ENCODE data around the gene DNAJC10. TPM values are rescaled to one million over a fixed set of nuclear protein-coding genes. Genes with fewer than 3 reads are reported as not detected.
"Not testable (repeated sequence)": the region's sequence is repeated elsewhere in the genome, so short reads cannot be mapped to it uniquely, and the experiment has no call there.

The DNAJC10 gene
- total RNA-seq, 2 donors from 2014 or later, result 90.5 to 92.7 TPM

- intact Hi-C loops (cut with DNase I), result no loop called here
- no peak for DNase-seq
- Histone ChIP-seq H3K27me3 (no peaks in the 10 kb centered on the region), H3K4me3 (no peak overlapping the region), H3K36me3 (no peaks in the 10 kb centered on the region), H3K9me3 (no peaks in the 10 kb centered on the region), H3K9ac (ENCODE audit: low read depth in 2 of 2, low read length in 2 of 2) (no peak overlapping the region), H3K27ac (no peak overlapping the region), H3K4me1 (no peaks in the 10 kb centered on the region)
- TF ChIP-seq CTCF (IDR thresholded peaks at IDR 0.05), result no peak
Measured at GRCh38 chr2:182672466-182673165, 43.4 kb upstream of the DNAJC10 start.

- H3K4me3 ChIP-seq, result no peak overlapping the region
- H3K27ac ChIP-seq, result no peak overlapping the region
- H3K4me1 ChIP-seq, result no peaks in the 10 kb centered on the region
- DNase-seq, result no peak
- H3K9ac ChIP-seq (ENCODE audit: low read depth in 2 of 2, low read length in 2 of 2), result no peak overlapping the region
- no peaks in the 10 kb centered on the region for H3K9me3 ChIP-seq
- intact Hi-C loops (cut with DNase I), result no loop called here
- no peaks in the 10 kb centered on the region for H3K36me3 ChIP-seq
- no peak for TF ChIP-seq CTCF (IDR thresholded peaks at IDR 0.05)
- no peaks in the 10 kb centered on the region for H3K27me3 ChIP-seq
Measured at GRCh38 chr2:182680837-182681236, 35.2 kb upstream of the DNAJC10 start.

- H3K27me3 ChIP-seq, result no peaks in the 10 kb centered on the region
- intact Hi-C loops (cut with DNase I), result no loop called here
- no peaks in the 10 kb centered on the region for H3K9me3 ChIP-seq
- DNase-seq, result no peak
- no peaks in the 10 kb centered on the region for H3K4me1 ChIP-seq
- H3K9ac ChIP-seq (ENCODE audit: low read depth in 2 of 2, low read length in 2 of 2), result no peak overlapping the region
- no peak overlapping the region for H3K27ac ChIP-seq
- no peak for TF ChIP-seq CTCF (IDR thresholded peaks at IDR 0.05)
- H3K36me3 ChIP-seq, result no peaks in the 10 kb centered on the region
- H3K4me3 ChIP-seq, result no peak overlapping the region
Measured at GRCh38 chr2:182682210-182682609, 33.8 kb upstream of the DNAJC10 start.

- no peaks in the 10 kb centered on the region for H3K27me3 ChIP-seq
- no peaks in the 10 kb centered on the region for H3K4me1 ChIP-seq
- TF ChIP-seq CTCF (IDR thresholded peaks at IDR 0.05), result no peak
- DNase-seq, result no peak
- H3K27ac ChIP-seq, result no peak overlapping the region
- H3K36me3 ChIP-seq, result no peaks in the 10 kb centered on the region
- no peak overlapping the region for H3K4me3 ChIP-seq
- no peak overlapping the region for H3K9ac ChIP-seq (ENCODE audit: low read depth in 2 of 2, low read length in 2 of 2)
- H3K9me3 ChIP-seq, result no peaks in the 10 kb centered on the region
- intact Hi-C loops (cut with DNase I), result no loop called here
Measured at GRCh38 chr2:182685559-182685958, 30.5 kb upstream of the DNAJC10 start.

GRCh38 chr2:182686763-182687162, 29.3 kb upstream of the DNAJC10 start:
- H3K9ac ChIP-seq (ENCODE audit: low read depth in 2 of 2, low read length in 2 of 2); intact Hi-C loops (cut with DNase I); H3K36me3 ChIP-seq; DNase-seq; H3K27ac ChIP-seq; H3K4me1 ChIP-seq; H3K4me3 ChIP-seq; H3K9me3 ChIP-seq; H3K27me3 ChIP-seq: not testable (repeated sequence)

- intact Hi-C loops (cut with DNase I), result no loop called here
- no peak for DNase-seq
- Histone ChIP-seq H3K27ac (no peak overlapping the region), H3K4me1 (no peaks in the 10 kb centered on the region), H3K4me3 (no peak overlapping the region), H3K9ac (ENCODE audit: low read depth in 2 of 2, low read length in 2 of 2) (no peak overlapping the region), H3K27me3 (no peaks in the 10 kb centered on the region), H3K9me3 (no peaks in the 10 kb centered on the region), H3K36me3 (no peaks in the 10 kb centered on the region)
- TF ChIP-seq CTCF (IDR thresholded peaks at IDR 0.05), result no peak
Measured at GRCh38 chr2:182694189-182694588, 21.9 kb upstream of the DNAJC10 start.

Measured in colonic mucosa (tissue), 4 donors.